Panc1 (cell line): ENCODE results near the gene MRPS12.

Source experiments
- CTCF ChIP-seq: fragments of 450-650 bp; IDR thresholded peaks from 2 replicates; pipeline ENCODE4 v1.5.1; 2017; ENCODE audit warnings: mild to moderate bottlenecking
- POLR2AphosphoS5 ChIP-seq: IDR thresholded peaks from 2 replicates; pipeline ENCODE4 v1.6.1; 2012; ENCODE audit warnings: mild to moderate bottlenecking, low read depth, low read length, moderate library complexity
- REST ChIP-seq, 2 experiments: IDR thresholded peaks; 2 replicates each; pipeline ENCODE4 v1.6.1; 2011 to 2012; ENCODE audit warnings: low read depth in 2 of 2, control low read depth in 1 of 2, low read length in 1 of 2, mild to moderate bottlenecking in 1 of 2, moderate library complexity in 1 of 2; ENCODE audit not compliant: insufficient read depth in 1 of 2
- SIN3A ChIP-seq: IDR thresholded peaks from 2 replicates; pipeline ENCODE4 v1.6.1; 2012; ENCODE audit warnings: low read depth, mild to moderate bottlenecking, low read length, moderate library complexity, borderline replicate concordance; ENCODE audit not compliant: insufficient read depth

GRCh38 chr19:38977445-38978325 lies 46.9 kb downstream of the MRPS12 start:
- TF ChIP-seq CTCF (no peak), POLR2AphosphoS5 (no peak), REST (IDR thresholded peaks at IDR 0.05; ENCODE audit: insufficient read depth in 1 of 2, low read depth in 2 of 2, low read length in 1 of 2) (no peak), SIN3A (no peak)
